ENCODE data around the gene ASF1B.

The ASF1B gene

DNA sequence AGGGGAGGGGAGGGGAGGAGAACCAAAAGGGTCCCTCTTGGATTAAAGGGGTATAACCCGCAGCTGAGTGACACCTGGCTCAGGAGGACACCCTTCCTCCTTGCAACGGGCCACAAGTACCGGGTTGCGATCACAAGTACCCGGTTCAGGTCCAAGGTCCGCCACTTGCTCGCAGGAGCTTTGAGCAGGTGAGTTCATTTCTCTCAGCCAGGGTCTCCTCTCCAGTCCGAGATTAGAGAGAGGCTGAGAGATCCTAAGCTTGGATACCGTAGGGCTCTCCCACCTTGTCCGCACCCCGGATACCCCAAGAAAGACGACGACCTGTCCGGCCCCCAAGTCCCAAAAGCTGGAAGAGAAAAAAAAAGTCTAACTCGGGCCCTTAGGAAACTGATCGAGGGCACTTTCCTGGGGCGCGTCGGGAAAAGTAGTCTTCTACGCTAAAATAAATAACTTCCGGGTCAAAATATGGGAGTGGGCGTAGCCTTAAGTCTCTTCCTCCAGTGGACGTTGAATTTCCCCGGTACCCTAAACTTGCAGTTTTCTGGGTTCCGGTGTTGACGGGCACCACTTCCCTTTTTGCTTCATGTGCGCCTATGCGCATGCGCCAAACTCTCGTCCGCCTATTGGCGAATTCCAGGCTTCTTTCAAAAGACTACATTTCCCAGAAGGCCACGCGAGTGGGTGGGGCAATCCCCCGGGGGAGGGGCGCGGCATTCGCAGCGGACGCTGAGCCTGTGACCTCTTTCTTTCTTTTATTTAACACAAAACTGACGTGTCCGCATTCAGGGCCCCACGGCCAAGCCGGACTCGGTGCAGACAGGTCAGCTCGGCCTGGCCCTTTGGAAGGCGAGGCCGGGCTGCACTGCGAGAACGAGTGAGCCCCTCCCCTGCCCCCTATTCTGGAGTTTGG lies 55.2 kb downstream of the ASF1B start:
- peak; percentile 97 for DNase-seq

DNA sequence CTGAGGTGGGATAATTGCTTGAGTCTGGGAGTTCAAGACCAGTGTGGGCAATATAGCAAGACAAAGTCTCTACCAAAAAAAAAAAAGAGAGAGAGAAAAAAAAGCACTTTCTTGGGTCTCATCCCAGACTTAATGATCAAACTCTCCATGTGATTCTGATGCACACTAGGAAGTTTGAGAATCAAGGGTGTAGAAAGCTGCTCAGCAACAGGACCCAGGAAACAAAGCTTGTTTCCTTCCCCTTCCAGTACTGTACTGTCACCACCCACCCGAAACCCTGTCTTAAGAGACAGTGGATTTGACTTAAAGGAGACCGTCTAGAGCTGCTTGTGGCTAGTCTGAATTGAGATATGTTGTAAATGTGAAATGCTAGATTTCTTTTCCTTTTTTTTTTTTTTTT lies 58.0 kb downstream of the ASF1B start:
- no peak for DNase-seq

DNA sequence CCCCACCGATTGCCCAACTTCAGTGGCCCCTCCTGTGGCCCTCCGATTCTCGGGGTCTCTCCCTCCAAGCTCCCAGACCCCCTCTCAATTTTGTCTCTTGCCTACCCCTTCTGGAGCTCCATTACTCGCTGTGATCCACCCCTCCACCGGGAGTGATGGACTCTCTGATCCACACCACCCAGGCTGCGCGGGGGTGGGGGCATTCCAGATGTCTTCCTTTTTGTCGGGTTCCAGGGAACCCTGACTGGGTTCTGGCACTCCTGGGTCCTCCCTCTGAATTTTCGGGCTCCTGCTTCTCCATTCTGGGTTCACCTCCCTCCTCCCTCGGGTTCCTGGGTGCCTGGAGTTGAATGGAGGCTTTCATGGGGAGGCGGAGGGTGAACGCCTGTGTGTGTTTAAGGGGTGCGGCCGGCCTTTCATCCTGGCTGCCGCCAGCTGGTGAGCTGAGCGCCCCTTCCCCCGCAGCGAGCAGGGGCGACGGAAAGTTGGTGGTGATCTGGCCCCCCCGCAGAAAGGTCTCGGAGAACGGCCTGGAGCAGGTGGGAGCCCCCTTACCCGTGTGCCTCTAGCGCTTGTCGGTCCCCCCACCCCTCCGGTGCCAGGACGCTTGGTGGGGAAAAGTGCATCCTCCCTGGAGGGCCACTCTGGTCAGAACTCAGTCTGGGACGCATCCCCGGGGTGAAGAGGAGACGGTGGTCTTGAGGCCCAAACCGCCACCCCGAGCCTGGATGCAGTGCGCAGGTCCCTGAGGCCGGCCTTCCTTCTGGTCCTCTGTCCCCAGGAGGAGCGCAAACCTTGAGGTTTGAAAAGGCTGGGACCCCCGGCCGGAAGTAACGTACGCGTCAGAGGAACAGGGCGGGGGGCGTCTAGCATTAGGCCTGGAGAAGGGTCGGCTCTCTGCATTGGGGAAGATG lies 62.2 kb downstream of the ASF1B start:
- no peak for DNase-seq

DNA sequence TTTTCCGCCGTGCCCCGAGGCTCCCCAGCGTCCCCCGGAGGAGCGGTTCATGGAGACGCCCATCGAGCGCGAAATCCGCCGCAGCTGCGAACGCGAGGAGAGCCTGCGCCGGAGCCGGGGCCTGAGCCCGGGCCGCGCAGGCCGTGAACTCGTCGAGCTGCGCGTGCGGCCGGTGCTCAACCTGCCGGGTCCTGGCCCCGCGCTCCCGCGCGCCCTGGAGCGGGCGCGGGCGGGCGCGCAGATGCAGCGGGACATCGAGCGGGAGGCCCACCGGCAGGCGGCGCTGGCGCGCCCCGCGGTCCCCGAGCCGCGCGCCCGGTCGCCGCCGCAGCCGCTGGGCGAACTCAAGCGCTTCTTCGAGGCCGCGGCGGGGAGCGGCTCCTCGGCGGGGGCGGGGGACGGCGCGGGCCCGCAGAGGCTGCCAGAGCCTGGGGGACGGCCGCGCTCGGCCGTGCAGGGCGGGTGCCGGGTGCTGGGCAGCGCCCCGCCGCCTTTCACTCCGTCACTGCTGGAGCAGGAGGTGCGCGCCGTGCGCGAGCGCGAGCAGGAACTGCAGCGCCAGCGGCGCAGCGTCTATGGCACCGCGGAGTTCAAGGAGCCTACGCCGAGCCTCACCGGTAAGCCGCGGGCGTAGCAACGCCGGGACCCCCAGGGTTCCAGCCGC lies 63.0 kb downstream of the ASF1B start:
- DNase-seq: peak; percentile 13

DNA sequence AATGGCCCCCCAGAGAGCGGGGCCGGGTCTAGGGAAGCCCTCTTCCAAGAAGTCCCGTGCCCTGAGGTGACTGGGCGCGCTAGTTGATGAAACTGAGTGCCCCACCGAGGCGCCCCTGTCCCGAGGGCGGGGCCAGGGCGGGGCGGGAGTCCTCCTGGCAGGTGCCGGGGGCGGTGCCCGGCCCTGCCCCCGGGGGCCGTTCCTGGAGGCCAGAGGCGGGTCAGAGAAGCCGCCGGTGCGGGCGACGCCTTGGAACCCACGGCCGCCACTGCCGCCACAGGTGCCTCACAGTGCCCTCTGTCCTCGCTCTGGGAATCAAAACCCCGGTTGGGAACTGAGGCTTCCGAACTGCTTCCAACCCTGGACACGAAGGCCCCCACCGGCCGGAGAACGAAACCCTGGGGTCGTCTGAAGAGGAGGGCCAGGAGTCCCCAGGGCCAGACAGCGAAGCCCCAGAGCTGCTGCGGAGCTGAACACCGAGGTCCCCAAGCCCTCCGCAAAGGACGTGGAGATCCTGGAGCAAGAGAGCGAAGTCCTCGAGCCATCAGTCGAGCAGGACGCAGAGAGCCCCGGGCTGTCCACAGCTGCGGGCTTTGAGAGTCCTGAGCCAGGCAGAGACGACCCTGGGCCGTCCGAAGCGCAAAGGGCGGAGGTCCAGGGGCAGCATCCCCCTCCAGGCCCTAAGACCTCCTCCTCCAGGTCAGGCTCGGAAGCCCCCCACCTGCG lies 63.7 kb downstream of the ASF1B start, which contains the start of gene MISP3:
Gene MISP3, plus strand, starts transcription at position 252 of the 726 bp plus-strand sequence. CDS start 524 bp downstream, outside the sequence.
- no peak for DNase-seq

DNA sequence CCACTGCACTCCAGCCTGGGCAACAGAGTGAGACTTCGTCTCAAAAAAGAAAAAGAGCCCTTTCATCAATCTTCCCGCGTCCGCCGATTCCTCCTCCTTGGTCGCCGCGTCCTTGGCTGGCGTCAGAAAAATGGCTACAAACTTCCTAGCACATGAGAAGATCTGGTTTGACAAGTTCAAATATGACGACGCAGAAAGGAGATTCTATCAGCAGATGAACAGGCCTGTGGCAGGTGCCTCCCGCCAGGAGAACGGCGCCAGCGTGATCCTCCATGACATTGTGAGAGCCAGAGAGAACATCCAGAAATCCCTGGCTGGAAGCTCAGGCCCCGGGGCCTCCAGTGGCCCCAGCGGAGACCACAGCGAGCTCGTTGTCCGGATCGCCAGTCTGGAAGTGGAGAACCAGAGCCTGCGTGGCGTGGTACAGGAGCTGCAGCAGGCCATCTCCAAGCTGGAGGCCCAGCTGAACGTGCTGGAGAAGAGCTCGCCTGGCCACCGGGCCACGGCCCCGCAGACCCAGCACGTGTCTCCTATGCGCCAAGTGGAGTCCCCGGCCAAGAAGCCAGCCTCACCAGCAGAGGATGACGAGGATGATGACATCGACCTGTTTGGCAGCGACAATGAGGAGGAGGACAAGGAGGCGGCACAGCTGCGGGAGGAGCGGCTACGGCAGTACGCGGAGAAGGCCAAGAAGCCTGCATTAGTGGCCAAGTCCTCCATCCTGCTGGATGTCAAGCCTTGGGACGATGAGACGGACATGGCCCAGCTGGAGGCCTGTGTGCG lies 65.9 kb downstream of the ASF1B start:
- DNase-seq: no peak
